Measurements from ENCODE around the gene LCN12.

DNA sequence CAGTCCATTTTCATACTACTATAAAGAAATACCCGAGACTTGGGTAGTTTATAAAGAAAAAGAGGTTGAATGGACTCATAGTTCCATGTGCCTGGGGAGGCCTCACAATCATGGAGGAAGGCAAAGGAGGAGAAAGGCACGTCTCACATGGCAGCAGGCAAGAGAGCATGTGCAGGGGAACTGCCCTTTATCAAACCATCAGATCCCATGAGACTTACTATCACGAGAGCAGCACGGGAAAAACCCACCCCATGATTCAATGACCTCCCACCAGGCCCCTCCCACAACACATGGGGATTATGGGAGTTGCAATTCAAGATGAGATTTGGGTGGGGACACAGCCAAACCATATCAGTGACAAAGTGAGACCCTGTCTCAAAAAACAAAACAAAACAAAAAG lies 45.8 kb upstream of the LCN12 start:
- TF ChIP-seq POLR2AphosphoS5 (IDR thresholded peaks at IDR 0.05) (no peak), SMC3 (conservative IDR thresholded peaks at IDR 0.05; ENCODE audit: poor library complexity) (no peak), EZH2 (IDR thresholded peaks at IDR 0.05; ENCODE audit: borderline replicate concordance, insufficient read depth, low read length, poor library complexity, severe bottlenecking) (no peak), RAD21 (conservative IDR thresholded peaks at IDR 0.05) (no peak)
- TF ChIP-seq, protein P1, sequence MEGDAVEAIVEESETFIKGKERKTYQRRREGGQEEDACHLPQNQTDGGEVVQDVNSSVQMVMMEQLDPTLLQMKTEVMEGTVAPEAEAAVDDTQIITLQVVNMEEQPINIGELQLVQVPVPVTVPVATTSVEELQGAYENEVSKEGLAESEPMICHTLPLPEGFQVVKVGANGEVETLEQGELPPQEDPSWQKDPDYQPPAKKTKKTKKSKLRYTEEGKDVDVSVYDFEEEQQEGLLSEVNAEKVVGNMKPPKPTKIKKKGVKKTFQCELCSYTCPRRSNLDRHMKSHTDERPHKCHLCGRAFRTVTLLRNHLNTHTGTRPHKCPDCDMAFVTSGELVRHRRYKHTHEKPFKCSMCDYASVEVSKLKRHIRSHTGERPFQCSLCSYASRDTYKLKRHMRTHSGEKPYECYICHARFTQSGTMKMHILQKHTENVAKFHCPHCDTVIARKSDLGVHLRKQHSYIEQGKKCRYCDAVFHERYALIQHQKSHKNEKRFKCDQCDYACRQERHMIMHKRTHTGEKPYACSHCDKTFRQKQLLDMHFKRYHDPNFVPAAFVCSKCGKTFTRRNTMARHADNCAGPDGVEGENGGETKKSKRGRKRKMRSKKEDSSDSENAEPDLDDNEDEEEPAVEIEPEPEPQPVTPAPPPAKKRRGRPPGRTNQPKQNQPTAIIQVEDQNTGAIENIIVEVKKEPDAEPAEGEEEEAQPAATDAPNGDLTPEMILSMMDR (IDR thresholded peaks at IDR 0.05; ENCODE audit: poor library complexity, severe bottlenecking), result no peak
- TF ChIP-seq, protein P2, sequence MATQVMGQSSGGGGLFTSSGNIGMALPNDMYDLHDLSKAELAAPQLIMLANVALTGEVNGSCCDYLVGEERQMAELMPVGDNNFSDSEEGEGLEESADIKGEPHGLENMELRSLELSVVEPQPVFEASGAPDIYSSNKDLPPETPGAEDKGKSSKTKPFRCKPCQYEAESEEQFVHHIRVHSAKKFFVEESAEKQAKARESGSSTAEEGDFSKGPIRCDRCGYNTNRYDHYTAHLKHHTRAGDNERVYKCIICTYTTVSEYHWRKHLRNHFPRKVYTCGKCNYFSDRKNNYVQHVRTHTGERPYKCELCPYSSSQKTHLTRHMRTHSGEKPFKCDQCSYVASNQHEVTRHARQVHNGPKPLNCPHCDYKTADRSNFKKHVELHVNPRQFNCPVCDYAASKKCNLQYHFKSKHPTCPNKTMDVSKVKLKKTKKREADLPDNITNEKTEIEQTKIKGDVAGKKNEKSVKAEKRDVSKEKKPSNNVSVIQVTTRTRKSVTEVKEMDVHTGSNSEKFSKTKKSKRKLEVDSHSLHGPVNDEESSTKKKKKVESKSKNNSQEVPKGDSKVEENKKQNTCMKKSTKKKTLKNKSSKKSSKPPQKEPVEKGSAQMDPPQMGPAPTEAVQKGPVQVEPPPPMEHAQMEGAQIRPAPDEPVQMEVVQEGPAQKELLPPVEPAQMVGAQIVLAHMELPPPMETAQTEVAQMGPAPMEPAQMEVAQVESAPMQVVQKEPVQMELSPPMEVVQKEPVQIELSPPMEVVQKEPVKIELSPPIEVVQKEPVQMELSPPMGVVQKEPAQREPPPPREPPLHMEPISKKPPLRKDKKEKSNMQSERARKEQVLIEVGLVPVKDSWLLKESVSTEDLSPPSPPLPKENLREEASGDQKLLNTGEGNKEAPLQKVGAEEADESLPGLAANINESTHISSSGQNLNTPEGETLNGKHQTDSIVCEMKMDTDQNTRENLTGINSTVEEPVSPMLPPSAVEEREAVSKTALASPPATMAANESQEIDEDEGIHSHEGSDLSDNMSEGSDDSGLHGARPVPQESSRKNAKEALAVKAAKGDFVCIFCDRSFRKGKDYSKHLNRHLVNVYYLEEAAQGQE (IDR thresholded peaks at IDR 0.05; ENCODE audit: borderline replicate concordance), result no peak

All from neural cell (in vitro differentiated cells).